Sigmoid colon (tissue), 7 donors: ENCODE results near the gene QSOX1. TPM values are rescaled to one million over a fixed set of nuclear protein-coding genes. Genes with fewer than 3 reads are reported as not detected.

Experiments used
- DNase-seq: peaks from one replicate; pipeline ENCODE4 v3.0.0-alpha.2; 2019
- H3K27ac ChIP-seq, 4 donors: fragments of 200-600 bp; sonication (generic); one replicate each; pipeline ENCODE4 v1.5.1; 2016 to 2019; ENCODE audit warnings: mild to moderate bottlenecking in 1 of 4
- H3K27me3 ChIP-seq, 3 donors: fragments of 200-600 bp; sonication (generic); one replicate each; pipeline ENCODE4 v1.5.1; 2019; ENCODE audit warnings: mild to moderate bottlenecking in 1 of 3
- H3K36me3 ChIP-seq, 4 donors: fragments of 200-600 bp; sonication (generic); one replicate each; pipeline ENCODE4 v1.5.1; 2016 to 2019
- H3K4me1 ChIP-seq, 4 donors: fragments of 200-600 bp; sonication (generic); one replicate each; pipeline ENCODE4 v1.5.1; 2017 to 2019
- H3K4me3 ChIP-seq, 4 donors: fragments of 200-600 bp; sonication (generic); one replicate each; pipeline ENCODE4 v1.5.1; 2017 to 2019; ENCODE audit warnings: mild to moderate bottlenecking in 2 of 4, moderate library complexity in 1 of 4
- H3K9me3 ChIP-seq, 4 donors: fragments of 200-600 bp in 3 of 4; sonication (generic) in 3 of 4; one replicate each; pipeline versions ENCODE4 v1.5.1 to v1.6.1; 2013 to 2019
- EP300 ChIP-seq, 4 donors: sonication (generic); formaldehyde crosslinking; IDR thresholded peaks; one replicate each; pipeline ENCODE4 v1.6.1; 2017; ENCODE audit warnings: antibody characterized with exemption in 4 of 4
- POLR2A ChIP-seq, 2 donors: fragments of 450-650 bp; IDR thresholded peaks; one replicate each; pipeline ENCODE4 v1.6.1; 2016; ENCODE audit warnings: antibody characterized with exemption in 2 of 2, mild to moderate bottlenecking in 2 of 2, moderate library complexity in 2 of 2
- POLR2AphosphoS5 ChIP-seq, 4 donors: sonication (generic); formaldehyde crosslinking; IDR thresholded peaks; one replicate each; pipeline ENCODE4 v1.6.1; 2017; ENCODE audit warnings: antibody characterized with exemption in 4 of 4
- WGBS, 2 donors: extraction: QIAGEN DNeasy Blood & Tissue Kit; methylation state at CpG; one replicate each; pipeline ENCODE4 v1.1.7; 2013; 5-methylcytosine and 5-hydroxymethylcytosine counted together
- intact Hi-C: fragments of 100-400 bp; cut with DNase I; formaldehyde crosslinking; loops from one replicate; pipeline ENCODE4 v1.15.1; 2023
- polyA plus RNA-seq, 3 donors: library from polyadenylated mRNA; stranded (reverse); fragments of 200-250 nt; gene quantifications; one replicate each; pipeline ENCODE4 v1.2.3, GENCODE V29; 2013
- total RNA-seq, 4 donors: library from RNA; depleted of rRNA; stranded (reverse); fragments of >200 nt; gene quantifications; one replicate each; pipeline ENCODE4 v1.1.0, GENCODE V29; 2016
- TF ChIP-seq, protein P1 (sequence below), 4 experiments: fragments of 450-650 bp in 3 of 4; fragments of 200-600 bp in 1 of 4; IDR thresholded peaks; one replicate each; pipeline ENCODE4 v1.5.1; 2016 to 2019; ENCODE audit warnings: antibody characterized with exemption in 4 of 4, mild to moderate bottlenecking in 3 of 4, moderate library complexity in 2 of 4
- donor health status: healthy with polysubstance abuse.
- donor health status: Bipolar disorder and iron deficiency.
- donor health status: healthy.

The QSOX1 gene
- total and polyA plus RNA-seq, 7 donors, result 26.4 to 175 (median 71.9) TPM

DNA sequence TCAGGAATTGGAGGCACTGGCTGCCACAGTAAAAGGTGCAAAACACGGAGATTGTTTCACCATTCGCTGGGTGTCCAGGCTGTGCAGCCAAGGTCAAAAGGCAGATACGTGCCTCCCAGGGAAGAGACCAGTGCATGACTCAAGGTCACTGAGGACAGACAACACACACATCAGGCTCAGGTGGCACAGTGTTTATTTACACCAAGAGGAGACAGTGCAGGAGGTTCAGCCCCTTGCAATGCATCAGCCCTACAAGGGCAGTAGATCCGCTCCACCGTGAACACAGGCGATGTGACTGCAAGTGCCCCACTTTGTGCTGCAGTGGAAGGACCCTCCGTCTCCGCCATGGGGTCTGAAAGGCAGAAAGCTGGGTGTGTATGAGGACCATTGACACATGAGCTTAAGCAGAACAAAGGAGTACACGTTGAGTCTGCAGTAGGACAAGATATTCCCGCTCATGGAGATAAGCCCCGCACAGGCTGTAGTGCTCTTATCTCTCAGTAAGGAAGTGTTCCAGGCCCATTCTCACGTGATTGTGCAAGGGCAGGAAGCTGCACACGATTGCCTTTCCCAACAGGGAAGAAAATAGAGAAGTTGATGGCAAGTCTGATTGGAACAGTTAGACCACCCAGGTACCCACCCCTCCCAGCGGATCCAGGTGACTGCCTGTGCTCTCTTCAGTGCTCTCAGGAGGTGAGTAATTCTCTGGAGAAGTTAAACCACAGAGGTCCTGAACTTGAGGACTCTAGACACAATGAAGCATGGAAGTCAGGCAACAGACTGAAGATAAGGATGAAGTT is 37.5 kb upstream of the QSOX1 start:
- Histone ChIP-seq H3K9me3 (no peaks in the 10 kb centered on the region), H3K4me1 (peaks cover 0 to 35% (median 30%) of the 10 kb centered on the region in 4 donors), H3K27me3 (no peaks in the 10 kb centered on the region), H3K36me3 (peaks cover 0 to 5% (median 0%) of the 10 kb centered on the region in 4 donors), H3K27ac (peak overlapping the region in 1 of 4 donors; percentile 21), H3K4me3 (no peak overlapping the region)
- intact Hi-C loops, result no loop called here
- DNase-seq, result no peak
- 70 to 73% methylated on average over 14 of the region's 14 CpGs for WGBS, 2 donors
- no peak for TF ChIP-seq POLR2A (IDR thresholded peaks at IDR 0.05)
- no peak for TF ChIP-seq POLR2AphosphoS5 (IDR thresholded peaks at IDR 0.05)
- TF ChIP-seq EP300 (IDR thresholded peaks at IDR 0.05), result no peak
- TF ChIP-seq, protein P1, sequence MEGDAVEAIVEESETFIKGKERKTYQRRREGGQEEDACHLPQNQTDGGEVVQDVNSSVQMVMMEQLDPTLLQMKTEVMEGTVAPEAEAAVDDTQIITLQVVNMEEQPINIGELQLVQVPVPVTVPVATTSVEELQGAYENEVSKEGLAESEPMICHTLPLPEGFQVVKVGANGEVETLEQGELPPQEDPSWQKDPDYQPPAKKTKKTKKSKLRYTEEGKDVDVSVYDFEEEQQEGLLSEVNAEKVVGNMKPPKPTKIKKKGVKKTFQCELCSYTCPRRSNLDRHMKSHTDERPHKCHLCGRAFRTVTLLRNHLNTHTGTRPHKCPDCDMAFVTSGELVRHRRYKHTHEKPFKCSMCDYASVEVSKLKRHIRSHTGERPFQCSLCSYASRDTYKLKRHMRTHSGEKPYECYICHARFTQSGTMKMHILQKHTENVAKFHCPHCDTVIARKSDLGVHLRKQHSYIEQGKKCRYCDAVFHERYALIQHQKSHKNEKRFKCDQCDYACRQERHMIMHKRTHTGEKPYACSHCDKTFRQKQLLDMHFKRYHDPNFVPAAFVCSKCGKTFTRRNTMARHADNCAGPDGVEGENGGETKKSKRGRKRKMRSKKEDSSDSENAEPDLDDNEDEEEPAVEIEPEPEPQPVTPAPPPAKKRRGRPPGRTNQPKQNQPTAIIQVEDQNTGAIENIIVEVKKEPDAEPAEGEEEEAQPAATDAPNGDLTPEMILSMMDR (IDR thresholded peaks at IDR 0.05), result no peak

DNA sequence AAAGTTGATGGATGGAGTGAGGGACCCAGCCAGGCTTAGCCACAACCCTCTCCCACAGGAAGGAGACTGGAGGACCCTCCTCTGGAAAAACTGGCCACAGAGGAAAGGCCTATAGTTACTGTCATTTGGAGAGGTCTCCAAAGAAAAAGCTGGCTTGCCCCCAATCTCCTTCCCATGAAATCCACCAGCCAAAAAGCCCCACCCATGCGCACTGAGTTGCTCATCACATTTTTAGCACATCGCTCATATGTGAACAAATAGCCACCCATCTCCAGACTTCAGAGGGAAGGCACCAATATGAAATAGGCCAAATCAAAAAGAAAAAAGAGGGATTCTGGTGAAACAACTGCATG is 36.9 kb upstream of the QSOX1 start:
- 92 to 93% methylated on average over 2 of the region's 2 CpGs for WGBS, 2 donors
- TF ChIP-seq POLR2AphosphoS5 (IDR thresholded peaks at IDR 0.05) (no peak), POLR2A (IDR thresholded peaks at IDR 0.05) (no peak), EP300 (IDR thresholded peaks at IDR 0.05) (no peak)
- TF ChIP-seq, protein P1 (IDR thresholded peaks at IDR 0.05), result no peak
- Histone ChIP-seq H3K4me1 (peaks cover 0 to 29% (median 24%) of the 10 kb centered on the region in 4 donors), H3K36me3 (peaks cover 0 to 5% (median 0%) of the 10 kb centered on the region in 4 donors), H3K9me3 (no peaks in the 10 kb centered on the region), H3K27me3 (no peaks in the 10 kb centered on the region), H3K4me3 (no peak overlapping the region), H3K27ac (peak overlapping the region in 1 of 4 donors; percentile 21)
- intact Hi-C loops, result no loop called here
- DNase-seq, result no peak

DNA sequence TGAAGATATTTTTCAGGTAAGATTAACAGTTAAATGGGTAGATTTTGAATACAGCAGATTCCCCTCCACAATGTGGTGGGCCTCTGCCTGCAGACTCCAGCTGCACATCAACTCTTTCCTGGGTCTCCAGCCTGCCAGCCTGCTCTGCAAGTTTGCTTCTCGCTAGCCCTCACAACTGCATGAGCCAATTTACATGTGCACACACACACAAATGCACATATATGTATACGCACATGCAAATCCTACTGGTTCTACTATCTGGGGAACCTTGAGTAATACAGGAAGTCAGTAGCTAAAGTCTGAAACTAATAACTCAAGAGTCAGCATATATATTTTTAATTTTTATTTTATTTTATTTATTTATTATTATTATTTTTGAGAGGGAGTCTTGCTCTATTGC is 34.8 kb upstream of the QSOX1 start:
- intact Hi-C loops, result no loop called here
- no peaks in the 10 kb centered on the region for H3K9me3 ChIP-seq
- H3K36me3 ChIP-seq, result peaks cover 0 to 5% (median 0%) of the 10 kb centered on the region in 4 donors
- DNase-seq, result no peak
- no peak for TF ChIP-seq POLR2A (IDR thresholded peaks at IDR 0.05)
- TF ChIP-seq, protein P1 (IDR thresholded peaks at IDR 0.05), result no peak
- TF ChIP-seq POLR2AphosphoS5 (IDR thresholded peaks at IDR 0.05), result no peak
- no peak for TF ChIP-seq EP300 (IDR thresholded peaks at IDR 0.05)
- H3K27ac ChIP-seq, result no peak overlapping the region
- WGBS, 2 donors, result 89 to 96% methylated on average over 2 of the region's 2 CpGs
- no peaks in the 10 kb centered on the region for H3K27me3 ChIP-seq
- H3K4me3 ChIP-seq, result no peak overlapping the region
- H3K4me1 ChIP-seq, result peaks cover 0 to 8% (median 3%) of the 10 kb centered on the region in 4 donors

DNA sequence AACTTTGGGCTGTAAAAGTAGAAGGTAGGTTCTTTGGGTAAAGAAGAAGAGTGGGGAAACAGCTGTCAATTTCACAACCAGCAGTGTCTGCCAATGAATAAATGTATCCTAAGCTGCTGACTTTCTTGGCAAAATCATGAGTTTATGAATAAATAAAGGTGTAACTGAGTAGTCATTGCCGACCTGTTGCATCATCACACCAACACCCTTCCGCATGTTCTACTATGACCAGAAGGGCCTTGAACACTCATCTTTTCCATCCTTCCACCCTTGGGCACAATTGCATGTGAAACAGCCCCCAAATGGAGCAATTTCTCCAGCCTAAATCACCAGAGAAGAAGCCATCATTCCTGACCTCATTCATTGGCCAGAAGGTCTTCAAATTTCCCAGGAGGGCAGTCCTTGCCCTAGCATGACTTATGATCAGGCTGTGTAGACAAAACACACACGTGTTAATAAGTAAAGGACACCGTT is 31.2 kb upstream of the QSOX1 start:
- no peak for DNase-seq
- intact Hi-C loops, result no loop called here
- no peaks in the 10 kb centered on the region for H3K4me1 ChIP-seq
- no peak overlapping the region for H3K4me3 ChIP-seq
- H3K27me3 ChIP-seq, result no peaks in the 10 kb centered on the region
- H3K9me3 ChIP-seq, result no peaks in the 10 kb centered on the region
- 76 to 88% methylated on average over 4 of the region's 4 CpGs for WGBS, 2 donors
- no peak overlapping the region for H3K27ac ChIP-seq
- H3K36me3 ChIP-seq, result no peaks in the 10 kb centered on the region
- TF ChIP-seq EP300 (IDR thresholded peaks at IDR 0.05), result no peak

DNA sequence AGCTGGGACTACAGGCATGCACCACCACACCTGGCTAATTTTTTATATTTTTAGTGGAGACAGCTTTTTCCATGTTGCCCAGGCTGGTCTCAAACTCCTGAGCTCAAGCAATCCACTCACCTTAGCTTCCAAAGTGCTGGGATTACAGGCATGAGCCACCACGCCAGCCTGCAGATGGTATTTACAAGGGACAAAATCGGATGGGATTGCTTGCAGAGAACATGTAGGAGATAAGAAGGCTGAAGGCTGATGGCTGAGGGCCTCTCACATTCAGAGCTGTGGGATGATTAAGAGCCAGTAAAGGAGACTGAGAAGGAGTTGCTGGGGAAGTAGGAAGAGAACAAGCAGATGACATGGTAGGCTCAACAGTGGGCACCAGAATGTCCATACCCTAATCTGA is 24.0 kb upstream of the QSOX1 start:
- Histone ChIP-seq H3K9me3 (no peaks in the 10 kb centered on the region), H3K27ac (no peak overlapping the region), H3K27me3 (no peaks in the 10 kb centered on the region), H3K4me3 (no peak overlapping the region), H3K4me1 (no peaks in the 10 kb centered on the region), H3K36me3 (no peaks in the 10 kb centered on the region)
- DNase-seq, result no peak
- WGBS, 2 donors, result 91 to 93% methylated on average over 2 of the region's 2 CpGs
- TF ChIP-seq POLR2A (IDR thresholded peaks at IDR 0.05), result no peak
- TF ChIP-seq, protein P1 (IDR thresholded peaks at IDR 0.05), result no peak
- intact Hi-C loops, result no loop called here
